Activated CD4-positive, alpha-beta T cell treated with anti-CD3 and anti-CD28 coated beads for 24 hours (primary cell): ENCODE measurements around the gene NFIL3.

Experiments used
- DNase-seq, 2 donors: peaks; one replicate each; pipeline ENCODE4 v3.0.0-alpha.2; 2020; ENCODE audit warnings: low read depth in 2 of 2

The NFIL3 gene

DNA sequence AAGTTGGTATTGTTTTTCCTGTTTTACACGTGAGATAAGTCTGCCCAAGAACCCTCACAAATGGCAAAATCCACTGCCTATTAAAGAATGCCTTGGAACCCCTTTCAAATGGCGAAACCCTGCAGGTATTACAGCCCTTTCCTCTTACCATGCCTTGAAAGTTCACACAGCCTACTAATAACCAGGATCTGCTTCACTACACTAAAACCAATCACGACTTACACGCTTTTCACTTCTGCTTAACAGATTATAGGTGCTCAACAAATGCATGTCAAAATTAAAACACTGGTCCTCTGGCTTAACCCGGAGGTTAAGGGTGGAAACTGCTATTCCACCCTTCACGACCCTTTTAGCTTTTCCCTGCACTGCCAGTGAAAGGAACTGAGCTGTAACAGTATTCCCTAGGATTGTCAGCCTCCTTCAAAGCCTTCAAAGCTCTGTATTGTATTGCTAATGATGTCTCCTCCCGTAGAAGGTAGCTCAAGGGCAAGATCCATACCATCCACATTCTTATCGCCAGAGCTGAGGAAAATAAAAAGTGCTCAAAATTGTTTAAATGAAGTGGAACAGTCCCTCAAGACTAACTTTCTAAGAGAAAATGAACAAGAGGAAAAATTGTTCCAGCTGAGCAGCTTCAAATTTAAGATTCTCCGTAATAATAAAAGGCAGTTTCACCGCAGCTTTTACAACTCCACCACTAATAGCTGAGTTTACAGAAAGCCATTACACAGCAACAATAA lies 62.9 kb downstream of the NFIL3 start:
- DNase-seq: no peak

GRCh38 chr9:91359734-91360470 lies 63.7 kb downstream of the NFIL3 start:
- no peak for DNase-seq

- DNase-seq: no peak
These were observed 64.5 kb downstream of the NFIL3 start for GRCh38 chr9:91359083-91359482.
